IMR-90 (cell line): ENCODE data around the gene WNT10A. TPM values are rescaled to one million over a fixed set of nuclear protein-coding genes. Genes with fewer than 3 reads are reported as not detected.

Experiments
- ATAC-seq: fragments of 200-7000 bp; cut with Tn5 transposase; 2 replicates; pipeline ENCODE4 v1.9.1; 2020; ENCODE audit warnings: low read depth, mild to moderate bottlenecking, moderate library complexity
- BruUV-seq: library from RNA; stranded (reverse); fragments of 400-500 nt; replicated peaks from 2 replicates; lab custom pipeline; 2021; lab: Mats Ljungman, UMichigan
- CTCF ChIA-PET: fragments of 300-600 bp; formaldehyde crosslinking; extraction: SDS; loops from one replicate; lab custom pipeline; 2021; ENCODE audit warnings: antibody characterized with exemption; lab: Yijun Ruan, JAX
- POLR2A ChIA-PET: fragments of 300-600 bp; sonication (Branson Sonifier 250); formaldehyde crosslinking; loops from one replicate; lab custom pipeline; 2022; ENCODE audit warnings: antibody characterized with exemption; ENCODE audit not compliant: unreplicated experiment; lab: Charles Lee
- DNase-seq: peaks from one replicate; pipeline ENCODE4 v3.0.0; 2013
- H2AFZ ChIP-seq: replicated peaks from 2 replicates; pipeline ENCODE3; 2013; ENCODE audit warnings: low read length, mild to moderate bottlenecking; ENCODE audit not compliant: poor library complexity
- H2AK5ac ChIP-seq: 2 replicates; pipeline ENCODE4 v1.6.1; 2013; ENCODE audit warnings: low read depth, low read length, inconsistent platforms
- H2AK9ac ChIP-seq: replicated peaks from 2 replicates; pipeline ENCODE3; 2013; ENCODE audit warnings: mild to moderate bottlenecking, low read depth, low read length, moderate library complexity; ENCODE audit not compliant: poor library complexity
- H2BK120ac ChIP-seq: 2 replicates; pipeline ENCODE4 v1.6.1; 2013; ENCODE audit warnings: low read depth, low read length, inconsistent platforms
- H2BK15ac ChIP-seq: 3 replicates; pipeline ENCODE4 v1.6.1; 2013; ENCODE audit warnings: low read depth, low read length, inconsistent platforms
- H2BK20ac ChIP-seq: 2 replicates; pipeline ENCODE4 v1.6.1; 2013; ENCODE audit warnings: low read depth, mild to moderate bottlenecking, inconsistent platforms, low read length, moderate library complexity
- H2BK5ac ChIP-seq: 2 replicates; pipeline ENCODE4 v1.6.1; 2013; ENCODE audit warnings: mild to moderate bottlenecking, low read depth, low read length, inconsistent platforms; ENCODE audit not compliant: poor library complexity, severe bottlenecking
- H3K14ac ChIP-seq: replicated peaks from 2 replicates; pipeline ENCODE4 v1.6.1; 2013; ENCODE audit warnings: low read depth, low read length, inconsistent platforms
- H3K18ac ChIP-seq: 2 replicates; pipeline ENCODE4 v1.6.1; 2013; ENCODE audit warnings: low read depth, low read length, control low read depth
- H3K23ac ChIP-seq: 2 replicates; pipeline ENCODE4 v1.6.1; 2013; ENCODE audit warnings: low read depth, low read length, inconsistent platforms
- H3K27ac ChIP-seq: 2 replicates; pipeline ENCODE4 v1.5.1; 2013; ENCODE audit warnings: mild to moderate bottlenecking, control low read depth, low read length; ENCODE audit not compliant: insufficient read depth
- H3K27me3 ChIP-seq: 2 replicates; pipeline ENCODE4 v1.6.1; 2013; ENCODE audit warnings: low read length; ENCODE audit not compliant: control insufficient read depth, insufficient read depth
- H3K36me3 ChIP-seq: 2 replicates; pipeline ENCODE4 v1.6.1; 2013; ENCODE audit warnings: low read length, mixed read lengths; ENCODE audit not compliant: control insufficient read depth, insufficient read depth
- H3K4ac ChIP-seq: 2 replicates; pipeline ENCODE4 v1.6.1; 2013; ENCODE audit warnings: low read depth, low read length, inconsistent platforms
- H3K4me1 ChIP-seq: 2 replicates; pipeline ENCODE4 v1.6.1; 2013; ENCODE audit warnings: low read length, mixed read lengths; ENCODE audit not compliant: control insufficient read depth, insufficient read depth
- H3K4me2 ChIP-seq: 2 replicates; pipeline ENCODE4 v1.6.1; 2013; ENCODE audit warnings: low read depth, mild to moderate bottlenecking, control low read depth, low read length, moderate library complexity
- H3K4me3 ChIP-seq: 2 replicates; pipeline ENCODE4 v1.5.1; 2013; ENCODE audit warnings: low read depth, mild to moderate bottlenecking, control low read depth, low read length, moderate library complexity; ENCODE audit not compliant: insufficient read depth
- H3K56ac ChIP-seq: 2 replicates; pipeline ENCODE4 v1.6.1; 2013; ENCODE audit warnings: low read length, inconsistent platforms; ENCODE audit not compliant: insufficient read depth; ENCODE audit errors: extremely low read depth
- H3K79me1 ChIP-seq, 2 experiments: 2 replicates each; pipeline ENCODE4 v1.6.1; 2013; ENCODE audit warnings: low read length in 2 of 2, inconsistent platforms in 1 of 2, low read depth in 1 of 2
- H3K9ac ChIP-seq: 2 replicates; pipeline ENCODE4 v1.6.1; 2013; ENCODE audit warnings: low read depth, low read length, control low read depth
- H3K9me1 ChIP-seq: 2 replicates; pipeline ENCODE4 v1.6.1; 2013; ENCODE audit warnings: low read length, inconsistent platforms; ENCODE audit not compliant: insufficient read depth
- H3K9me3 ChIP-seq: 2 replicates; pipeline ENCODE4 v1.6.1; 2013; ENCODE audit warnings: low read length; ENCODE audit not compliant: control insufficient read depth, insufficient read depth
- H4K20me1 ChIP-seq: 2 replicates; pipeline ENCODE4 v1.6.1; 2013; ENCODE audit warnings: low read length, inconsistent platforms; ENCODE audit not compliant: insufficient read depth
- H4K5ac ChIP-seq: 2 replicates; pipeline ENCODE4 v1.6.1; 2013; ENCODE audit warnings: mild to moderate bottlenecking, low read depth, low read length, control low read depth
- H4K8ac ChIP-seq, 2 experiments: 2 replicates each; pipeline ENCODE4 v1.6.1; 2013; ENCODE audit warnings: low read depth in 2 of 2, low read length in 2 of 2, control low read depth in 1 of 2, inconsistent platforms in 1 of 2
- H4K91ac ChIP-seq: 2 replicates; pipeline ENCODE4 v1.6.1; 2013; ENCODE audit warnings: low read depth, low read length, inconsistent platforms; ENCODE audit not compliant: insufficient read depth
- BHLHE40 ChIP-seq: fragments of 150-350 bp; IDR thresholded peaks from 2 replicates; pipeline ENCODE4 v1.6.1; 2016; ENCODE audit warnings: mild to moderate bottlenecking, low read depth, low read length
- CEBPB ChIP-seq: IDR thresholded peaks from 2 replicates; pipeline ENCODE4 v1.6.1; 2012; ENCODE audit warnings: low read depth, low read length, improper control_type of control experiment
- CHD1 ChIP-seq: IDR thresholded peaks from 2 replicates; pipeline ENCODE4 v1.6.1; 2012; ENCODE audit warnings: low read depth, low read length, improper control_type of control experiment
- ELK1 ChIP-seq: fragments of 150-350 bp; IDR thresholded peaks from 2 replicates; pipeline ENCODE4 v1.6.1; 2016; ENCODE audit warnings: low read depth, mild to moderate bottlenecking, low read length, moderate library complexity, borderline replicate concordance
- FOS ChIP-seq: fragments of 150-350 bp; IDR thresholded peaks from 2 replicates; pipeline ENCODE4 v1.6.1; 2016; ENCODE audit warnings: low read depth, low read length
- MAFK ChIP-seq: IDR thresholded peaks from 2 replicates; pipeline ENCODE4 v1.6.1; 2012; ENCODE audit warnings: low read depth, low read length, improper control_type of control experiment
- MAZ ChIP-seq: IDR thresholded peaks from 2 replicates; pipeline ENCODE4 v1.6.1; 2012; ENCODE audit warnings: low read depth, mild to moderate bottlenecking, low read length, improper control_type of control experiment, moderate library complexity, borderline replicate concordance
- MXI1 ChIP-seq: IDR thresholded peaks from 2 replicates; pipeline ENCODE4 v1.6.1; 2012; ENCODE audit warnings: low read depth, mild to moderate bottlenecking, low read length, moderate library complexity, borderline replicate concordance
- NFE2L2 ChIP-seq: fragments of 150-350 bp; IDR thresholded peaks from 2 replicates; pipeline ENCODE4 v1.6.1; 2016; ENCODE audit warnings: low read depth, mild to moderate bottlenecking, low read length
- POLR2A ChIP-seq: IDR thresholded peaks from 2 replicates; pipeline ENCODE4 v1.6.1; 2012; ENCODE audit warnings: mild to moderate bottlenecking, low read depth, low read length
- RAD21 ChIP-seq: IDR thresholded peaks from 2 replicates; pipeline ENCODE4 v1.6.1; 2012; ENCODE audit warnings: low read length, improper control_type of control experiment
- RCOR1 ChIP-seq: IDR thresholded peaks from 2 replicates; pipeline ENCODE4 v1.6.1; 2012; ENCODE audit warnings: mild to moderate bottlenecking, low read length, improper control_type of control experiment; ENCODE audit not compliant: insufficient replicate concordance
- RFX5 ChIP-seq: IDR thresholded peaks from 2 replicates; pipeline ENCODE4 v1.8.0; 2012; ENCODE audit warnings: low read depth, mild to moderate bottlenecking, low read length, moderate library complexity
- SMC3 ChIP-seq: fragments of 150-350 bp; IDR thresholded peaks from 2 replicates; pipeline ENCODE4 v1.6.1; 2016; ENCODE audit warnings: low read depth, mild to moderate bottlenecking, antibody characterized with exemption, low read length, moderate library complexity
- USF2 ChIP-seq: fragments of 150-350 bp; IDR thresholded peaks from 2 replicates; pipeline ENCODE4 v1.6.1; 2017; ENCODE audit warnings: mild to moderate bottlenecking, antibody characterized with exemption, low read length, low read depth
- WGBS, 2 experiments: methylation state at CpG; one replicate each; pipeline versions ENCODE4 v1.1.5 to v1.1.7; 2013; ENCODE audit warnings: missing lambda C conversion rate in 2 of 2; ENCODE audit not compliant: insufficient read length in 1 of 2; ENCODE audit errors: extremely low coverage in 2 of 2; 5-methylcytosine and 5-hydroxymethylcytosine counted together
- dilution Hi-C: fragments of 300-500 bp; cut with HindIII; formaldehyde crosslinking; loops from one replicate; pipeline ENCODE4 v1.14.3; 2018; ENCODE audit warnings: low sequenced_read_pairs; ENCODE audit not compliant: unreplicated experiment
- in situ Hi-C: fragments of 300-500 bp; cut with MboI; formaldehyde crosslinking; loops from 3 replicates; pipeline ENCODE4 v1.14.3; 2019; ENCODE audit warnings: low sequenced_read_pairs, inconsistent platforms, mixed read lengths
- intact Hi-C: fragments of 100-400 bp; cut with micrococcal nuclease; formaldehyde crosslinking; loops from 2 replicates; pipeline ENCODE4 v1.10.0; 2022
- polyA plus RNA-seq, 3 experiments: library from polyadenylated mRNA; depleted of rRNA; stranded (reverse); fragments of >200 nt; gene quantifications; 2 replicates each; pipeline ENCODE4 v1.2.3, GENCODE V29; 2012; ENCODE audit warnings: low replicate concordance in 1 of 3
- total RNA-seq: library from RNA; depleted of rRNA; stranded (reverse); fragments of >200 nt; gene quantifications from 2 replicates; pipeline ENCODE4 v1.2.3, GENCODE V29; 2012

Gene WNT10A
- total and polyA plus RNA-seq, 2 of the 4 experiments (the other 2 are of a cell fraction): not detected

GRCh38 chr2:218855305-218856166, 25.1 kb upstream of the WNT10A start:
- H3K18ac ChIP-seq: no peak overlapping the region
- no peak overlapping the region for H3K27ac ChIP-seq
- no peak overlapping the region for H3K4me3 ChIP-seq
- CTCF ChIA-PET: interaction anchor here (0.9 to 1.3 kb wide), 2 partner anchors 8 to 21 kb away, joined by 3 to 4 read pairs; no protein-coding TSS in a partner anchor
- H3K23ac ChIP-seq: no peak overlapping the region
- peaks cover 78% of the 10 kb centered on the region for H3K27me3 ChIP-seq
- intact Hi-C loops: no loop called here
- no peak overlapping the region for H2BK15ac ChIP-seq
- no peak overlapping the region for H3K9ac ChIP-seq
- in situ Hi-C loops: no loop called here
- no peaks in the 10 kb centered on the region for H3K36me3 ChIP-seq
- H2BK120ac ChIP-seq: no peak overlapping the region
- POLR2A ChIA-PET: no interaction called here
- H4K91ac ChIP-seq: no peak overlapping the region
- H2BK20ac ChIP-seq: no peak overlapping the region
- H2AK5ac ChIP-seq: no peak overlapping the region
- dilution Hi-C loops: no loop called here
- DNase-seq (no peak), ATAC-seq (no peak)
- H3K9me3 ChIP-seq: peaks cover 4% of the 10 kb centered on the region; the same call in 1 of the 2 replicates
- H3K4ac ChIP-seq: no peak overlapping the region
- no peak overlapping the region for H2AFZ ChIP-seq
- BruUV-seq: no TSS peak
- H3K4me1 ChIP-seq: peaks cover 5% of the 10 kb centered on the region; the same call in 1 of the 2 replicates
- 26% methylated on average over 3 of the region's 14 CpGs; no CpG with 5 or more reads in 1 of the 2 experiments for WGBS, 2 experiments
- no peak overlapping the region for H4K5ac ChIP-seq
- H4K20me1 ChIP-seq: no peaks in the 10 kb centered on the region; the same call in 1 of the 2 replicates
- no peaks in the 10 kb centered on the region for H3K79me1 ChIP-seq
- no peak overlapping the region for H4K8ac ChIP-seq
- no peak overlapping the region for H2AK9ac ChIP-seq
- H3K56ac ChIP-seq: no peak overlapping the region
- H3K14ac ChIP-seq: no peak overlapping the region
- no peak overlapping the region for H3K4me2 ChIP-seq
- no peak overlapping the region for H2BK5ac ChIP-seq
- H3K9me1 ChIP-seq: no peaks in the 10 kb centered on the region
- TF ChIP-seq ELK1 (no peak), CEBPB (no peak), NFE2L2 (no peak), BHLHE40 (no peak), RFX5 (no peak), MXI1 (no peak), RCOR1 (no peak), MAFK (no peak), MAZ (no peak), RAD21 (no peak), USF2 (no peak), SMC3 (no peak), POLR2A (no peak), FOS (no peak), CHD1 (no peak)
